ENCODE data around the gene ARPC5.

DNA sequence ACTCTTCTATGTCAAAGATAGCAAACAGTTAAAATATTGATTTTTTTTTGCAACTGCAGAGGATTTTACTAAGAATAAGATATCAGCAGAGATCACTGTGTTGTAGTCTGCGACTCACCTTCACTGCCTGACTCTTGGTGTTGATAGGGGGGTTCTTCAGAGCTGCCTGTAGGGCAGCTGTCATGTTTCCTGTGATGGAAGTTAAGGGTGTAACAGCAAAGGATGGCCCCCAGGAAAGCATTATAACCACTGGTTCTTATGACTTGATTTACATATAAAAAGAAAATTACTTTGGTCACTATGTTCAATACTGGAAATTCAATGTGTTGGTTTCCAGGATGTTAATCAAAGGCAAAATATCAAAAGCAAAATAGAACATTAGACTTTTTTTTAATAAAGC, 2.6 kb downstream of the ARPC5 start:
- TF ChIP-seq, protein P1, sequence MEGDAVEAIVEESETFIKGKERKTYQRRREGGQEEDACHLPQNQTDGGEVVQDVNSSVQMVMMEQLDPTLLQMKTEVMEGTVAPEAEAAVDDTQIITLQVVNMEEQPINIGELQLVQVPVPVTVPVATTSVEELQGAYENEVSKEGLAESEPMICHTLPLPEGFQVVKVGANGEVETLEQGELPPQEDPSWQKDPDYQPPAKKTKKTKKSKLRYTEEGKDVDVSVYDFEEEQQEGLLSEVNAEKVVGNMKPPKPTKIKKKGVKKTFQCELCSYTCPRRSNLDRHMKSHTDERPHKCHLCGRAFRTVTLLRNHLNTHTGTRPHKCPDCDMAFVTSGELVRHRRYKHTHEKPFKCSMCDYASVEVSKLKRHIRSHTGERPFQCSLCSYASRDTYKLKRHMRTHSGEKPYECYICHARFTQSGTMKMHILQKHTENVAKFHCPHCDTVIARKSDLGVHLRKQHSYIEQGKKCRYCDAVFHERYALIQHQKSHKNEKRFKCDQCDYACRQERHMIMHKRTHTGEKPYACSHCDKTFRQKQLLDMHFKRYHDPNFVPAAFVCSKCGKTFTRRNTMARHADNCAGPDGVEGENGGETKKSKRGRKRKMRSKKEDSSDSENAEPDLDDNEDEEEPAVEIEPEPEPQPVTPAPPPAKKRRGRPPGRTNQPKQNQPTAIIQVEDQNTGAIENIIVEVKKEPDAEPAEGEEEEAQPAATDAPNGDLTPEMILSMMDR (IDR thresholded peaks at IDR 0.05) = no peak
- TF ChIP-seq POLR2A (IDR thresholded peaks at IDR 0.05) = no peak

Data from thyroid gland (tissue), 4 donors.